ENCODE data around the gene CWC27.
"Not testable (repeated sequence)": the region's sequence is repeated elsewhere in the genome, so short reads cannot be mapped to it uniquely, and the experiment has no call there.

Gene CWC27

GRCh38 chr5:64930672-64931318, 162.1 kb downstream of the CWC27 start:
- ATAC-seq (ENCODE audit: low read depth) = no peak
- Mint-ChIP-seq H3K27me3 (no peaks in the 10 kb centered on the region), H3K9me3 (peaks cover 13% of the 10 kb centered on the region), H3K4me1 (no peaks in the 10 kb centered on the region), H3K36me3 (peaks cover 46% of the 10 kb centered on the region), H3K4me3 (no peak overlapping the region), H3K27ac (no peak overlapping the region)
- no peak for DNase-seq (ENCODE audit: low spot score in 2 of 2)

- peaks cover 48% of the 10 kb centered on the region for H3K36me3 Mint-ChIP-seq
- DNase-seq (ENCODE audit: low spot score in 2 of 2) = not testable (repeated sequence)
Measured at GRCh38 chr5:64939422-64939771, 170.7 kb downstream of the CWC27 start.

GRCh38 chr5:64939772-64940510, 171.2 kb downstream of the CWC27 start:
- no peaks in the 10 kb centered on the region for H3K27me3 Mint-ChIP-seq
- no peak overlapping the region for H3K4me3 Mint-ChIP-seq
- ATAC-seq (ENCODE audit: low read depth) = no peak
- no peak for DNase-seq (ENCODE audit: low spot score in 2 of 2)
- no peaks in the 10 kb centered on the region for H3K4me1 Mint-ChIP-seq
- H3K36me3 Mint-ChIP-seq = peaks cover 47% of the 10 kb centered on the region
- H3K9me3 Mint-ChIP-seq = peaks cover 9% of the 10 kb centered on the region
- no peak overlapping the region for H3K27ac Mint-ChIP-seq

More at GRCh38 chr5:64939422-64939771, 170.7 kb downstream of the CWC27 start:
- not testable (repeated sequence) for H3K9me3 Mint-ChIP-seq; ATAC-seq (ENCODE audit: low read depth); H3K4me1 Mint-ChIP-seq; H3K27me3 Mint-ChIP-seq; H3K4me3 Mint-ChIP-seq; H3K27ac Mint-ChIP-seq

- Mint-ChIP-seq H3K27me3 (no peaks in the 10 kb centered on the region), H3K27ac (no peak overlapping the region)
- ATAC-seq (ENCODE audit: low read depth) = no peak
Measured at GRCh38 chr5:64942460-64942859, 173.7 kb downstream of the CWC27 start.

GRCh38 chr5:64944868-64945267, 176.1 kb downstream of the CWC27 start:
- Mint-ChIP-seq H3K27me3 (no peaks in the 10 kb centered on the region), H3K4me1 (no peaks in the 10 kb centered on the region), H3K4me3 (no peak overlapping the region), H3K9me3 (peaks cover 1% of the 10 kb centered on the region), H3K36me3 (peaks cover 17% of the 10 kb centered on the region), H3K27ac (no peak overlapping the region)
- no peak for ATAC-seq (ENCODE audit: low read depth)
- DNase-seq (ENCODE audit: low spot score in 2 of 2) = no peak

More at GRCh38 chr5:64942460-64942859, 173.7 kb downstream of the CWC27 start:
- Mint-ChIP-seq H3K36me3 (peaks cover 26% of the 10 kb centered on the region), H3K4me3 (no peak overlapping the region), H3K9me3 (peaks cover 3% of the 10 kb centered on the region), H3K4me1 (no peaks in the 10 kb centered on the region)
- DNase-seq (ENCODE audit: low spot score in 2 of 2) = no peak

- H3K9me3 Mint-ChIP-seq = peaks cover 1% of the 10 kb centered on the region
- no peaks in the 10 kb centered on the region for H3K4me1 Mint-ChIP-seq
- peaks cover 17% of the 10 kb centered on the region for H3K36me3 Mint-ChIP-seq
- ATAC-seq (ENCODE audit: low read depth) (no peak), DNase-seq (ENCODE audit: low spot score in 2 of 2) (no peak)
- H3K27me3 Mint-ChIP-seq = no peaks in the 10 kb centered on the region
- no peak overlapping the region for H3K27ac Mint-ChIP-seq
- no peak overlapping the region for H3K4me3 Mint-ChIP-seq
Measured at GRCh38 chr5:64947031-64947430, 178.3 kb downstream of the CWC27 start.

- H3K36me3 Mint-ChIP-seq = peaks cover 16% of the 10 kb centered on the region
- H3K4me3 Mint-ChIP-seq = no peak overlapping the region
- no peak for ATAC-seq (ENCODE audit: low read depth)
- no peak for DNase-seq (ENCODE audit: low spot score in 2 of 2)
- H3K4me1 Mint-ChIP-seq = no peaks in the 10 kb centered on the region
- H3K27ac Mint-ChIP-seq = no peak overlapping the region
- H3K9me3 Mint-ChIP-seq = peaks cover 1% of the 10 kb centered on the region
- H3K27me3 Mint-ChIP-seq = no peaks in the 10 kb centered on the region
Measured at GRCh38 chr5:64947801-64948200, 179.1 kb downstream of the CWC27 start.

- Mint-ChIP-seq H3K4me1 (no peaks in the 10 kb centered on the region), H3K9me3 (peaks cover 1% of the 10 kb centered on the region), H3K27me3 (no peaks in the 10 kb centered on the region), H3K36me3 (peaks cover 9% of the 10 kb centered on the region), H3K4me3 (no peak overlapping the region), H3K27ac (no peak overlapping the region)
- no peak for ATAC-seq (ENCODE audit: low read depth)
- DNase-seq (ENCODE audit: low spot score in 2 of 2) = no peak
Measured at GRCh38 chr5:64949331-64949730, 180.6 kb downstream of the CWC27 start.

- no peaks in the 10 kb centered on the region for H3K4me1 Mint-ChIP-seq
- DNase-seq (ENCODE audit: low spot score in 2 of 2) = no peak
- H3K27ac Mint-ChIP-seq = no peak overlapping the region
- H3K4me3 Mint-ChIP-seq = no peak overlapping the region
- no peaks in the 10 kb centered on the region for H3K27me3 Mint-ChIP-seq
- H3K9me3 Mint-ChIP-seq = no peaks in the 10 kb centered on the region
- ATAC-seq (ENCODE audit: low read depth) = no peak
- peaks cover 4% of the 10 kb centered on the region for H3K36me3 Mint-ChIP-seq
Measured at GRCh38 chr5:64952951-64953673, 184.4 kb downstream of the CWC27 start.

GRCh38 chr5:64954518-64954917, 185.8 kb downstream of the CWC27 start:
- Mint-ChIP-seq H3K9me3 (no peaks in the 10 kb centered on the region), H3K27ac (no peak overlapping the region), H3K4me3 (no peak overlapping the region), H3K36me3 (peaks cover 1% of the 10 kb centered on the region), H3K27me3 (no peaks in the 10 kb centered on the region), H3K4me1 (no peaks in the 10 kb centered on the region)
- ATAC-seq (ENCODE audit: low read depth) (no peak), DNase-seq (ENCODE audit: low spot score in 2 of 2) (no peak)

GRCh38 chr5:64958757-64959391, 190.1 kb downstream of the CWC27 start:
- DNase-seq (ENCODE audit: low spot score in 2 of 2) (peak in 1 of 2 donors; percentile 3), ATAC-seq (ENCODE audit: low read depth) (no peak)
- Mint-ChIP-seq H3K4me3 (no peak overlapping the region), H3K36me3 (peaks cover 3% of the 10 kb centered on the region), H3K9me3 (peaks cover 2% of the 10 kb centered on the region), H3K27ac (no peak overlapping the region), H3K4me1 (no peaks in the 10 kb centered on the region), H3K27me3 (no peaks in the 10 kb centered on the region)

- Mint-ChIP-seq H3K36me3 (peaks cover 3% of the 10 kb centered on the region), H3K4me3 (no peak overlapping the region), H3K27ac (no peak overlapping the region), H3K4me1 (no peaks in the 10 kb centered on the region), H3K9me3 (peaks cover 2% of the 10 kb centered on the region), H3K27me3 (no peaks in the 10 kb centered on the region)
- DNase-seq (ENCODE audit: low spot score in 2 of 2) (no peak), ATAC-seq (ENCODE audit: low read depth) (no peak)
Measured at GRCh38 chr5:64963278-64963677, 194.5 kb downstream of the CWC27 start.

GRCh38 chr5:64968591-64969110, 199.9 kb downstream of the CWC27 start:
- Mint-ChIP-seq H3K36me3 (peaks cover 13% of the 10 kb centered on the region), H3K9me3 (no peaks in the 10 kb centered on the region), H3K4me3 (no peak overlapping the region), H3K27me3 (no peaks in the 10 kb centered on the region), H3K4me1 (peaks cover 2% of the 10 kb centered on the region), H3K27ac (no peak overlapping the region)
- ATAC-seq (ENCODE audit: low read depth) (no peak), DNase-seq (ENCODE audit: low spot score in 2 of 2) (no peak)

GRCh38 chr5:64969578-64969977, 200.8 kb downstream of the CWC27 start:
- H3K36me3 Mint-ChIP-seq = peaks cover 16% of the 10 kb centered on the region
- no peaks in the 10 kb centered on the region for H3K9me3 Mint-ChIP-seq
- H3K27me3 Mint-ChIP-seq = no peaks in the 10 kb centered on the region
- H3K4me1 Mint-ChIP-seq = peaks cover 2% of the 10 kb centered on the region
- no peak for ATAC-seq (ENCODE audit: low read depth)
- no peak overlapping the region for H3K27ac Mint-ChIP-seq
- H3K4me3 Mint-ChIP-seq = no peak overlapping the region
- no peak for DNase-seq (ENCODE audit: low spot score in 2 of 2)

All from memory B cell (primary cell).